GDM1 (cell line): ENCODE data around the gene CLSTN2.

Experiments used
- DNase-seq: peaks from one replicate; lab custom pipeline; 2025; lab: John Stamatoyannopoulos, UW

The CLSTN2 gene

GRCh38 chr3:140238646-140239314 is 303.8 kb downstream of the CLSTN2 start:
- no peak for DNase-seq

- DNase-seq, result no peak
Observed at GRCh38 chr3:140242818-140243276, 307.9 kb downstream of the CLSTN2 start.

- DNase-seq, result no peak
Observed at GRCh38 chr3:140243575-140243974, 308.6 kb downstream of the CLSTN2 start.

GRCh38 chr3:140244893-140245292 is 309.9 kb downstream of the CLSTN2 start:
- no peak for DNase-seq

DNA sequence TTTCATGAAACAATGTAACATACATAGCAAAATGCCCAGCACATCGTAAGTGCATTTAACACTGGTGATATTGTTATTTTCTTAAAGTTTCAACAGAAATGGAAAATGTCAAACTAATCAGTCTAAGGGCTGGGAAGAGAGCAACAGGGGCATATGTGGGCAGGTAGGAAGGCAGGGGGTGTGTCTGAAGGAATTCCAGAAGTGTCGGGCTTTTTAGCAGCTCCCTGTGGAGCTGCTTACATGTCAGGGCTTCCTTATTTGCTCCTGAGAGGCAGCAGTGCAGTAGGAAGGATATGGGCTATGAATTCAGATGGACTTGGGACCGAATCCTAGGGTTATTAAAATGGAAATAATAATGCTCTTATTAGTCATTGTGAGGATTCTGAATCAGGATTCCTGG is 311.6 kb downstream of the CLSTN2 start:
- DNase-seq, result no peak

DNA sequence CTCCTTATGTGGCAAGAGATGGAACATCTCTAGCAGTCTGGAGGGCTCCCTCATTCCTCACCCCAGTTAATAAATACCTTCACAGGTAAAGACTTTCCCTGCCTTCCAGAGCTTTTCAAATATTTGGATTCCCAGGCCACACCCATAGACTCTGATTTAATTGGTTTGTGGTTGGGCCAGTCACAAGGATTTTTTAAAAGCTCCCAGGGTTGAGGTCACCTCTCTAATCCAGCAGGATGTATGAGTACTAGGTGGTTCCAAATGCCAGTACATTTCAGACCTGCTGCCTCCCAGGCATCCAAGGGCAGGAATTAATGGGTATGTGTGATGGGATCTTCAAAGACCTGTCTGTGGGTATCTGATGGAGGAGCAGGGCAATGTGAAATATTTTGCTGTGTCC is 312.8 kb downstream of the CLSTN2 start:
- no peak for DNase-seq

DNA sequence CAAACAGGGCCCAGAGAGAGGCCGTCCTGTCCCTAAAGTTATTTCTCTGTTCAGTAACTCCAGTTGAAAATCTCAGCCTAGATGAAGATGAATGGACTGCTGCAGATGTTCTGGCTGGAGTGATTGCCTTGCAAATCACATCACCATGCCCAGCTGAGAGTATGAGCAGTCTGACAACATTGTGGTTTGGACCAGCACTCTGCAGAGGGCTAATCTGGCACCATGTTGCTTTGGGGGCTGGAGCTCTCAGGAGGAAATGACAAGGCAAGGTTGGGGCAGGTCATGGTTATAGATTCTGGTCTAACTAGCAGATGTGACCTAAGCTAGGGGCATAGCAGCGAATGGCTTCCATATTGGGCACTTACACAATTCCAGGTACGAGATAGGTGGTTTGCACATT is 314.2 kb downstream of the CLSTN2 start:
- no peak for DNase-seq

DNA sequence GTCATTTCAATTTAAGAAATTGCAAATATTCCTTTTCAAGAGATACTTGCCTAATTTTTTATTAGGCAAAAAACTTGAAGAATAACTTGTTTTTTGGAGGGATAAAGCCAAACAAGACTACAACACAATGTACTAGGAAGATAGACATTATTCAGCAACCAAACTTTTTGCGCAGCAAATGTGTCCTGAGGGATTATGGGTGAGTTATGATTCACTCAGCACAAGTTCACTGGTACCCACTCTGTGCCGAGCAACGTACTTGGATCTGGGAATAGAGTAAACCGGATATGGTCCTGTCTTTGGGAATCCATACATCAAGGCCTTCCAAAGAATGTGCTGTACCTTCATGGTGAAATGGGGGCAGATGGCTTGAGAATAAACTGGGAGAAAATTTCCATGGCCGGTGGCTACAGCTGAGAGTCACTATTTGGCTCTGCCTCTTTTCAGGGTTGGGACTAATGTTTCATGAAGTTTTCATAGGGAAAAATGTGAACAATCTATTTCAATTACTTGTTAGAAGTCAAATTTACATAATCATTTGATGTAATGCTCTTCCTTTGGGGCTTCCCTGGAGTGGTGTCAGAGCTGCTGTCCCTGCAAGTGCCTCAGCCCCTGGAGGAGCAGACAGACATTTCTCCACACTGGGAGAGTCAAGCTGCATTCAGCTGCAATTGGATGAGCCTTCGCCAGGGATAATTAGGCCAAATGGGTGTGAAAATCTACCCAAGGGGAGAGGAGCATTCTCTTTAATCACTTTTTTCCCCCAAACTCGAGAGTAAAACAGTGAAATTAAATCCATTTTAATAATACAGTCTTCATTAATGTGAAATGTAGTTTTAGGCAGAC is 315.2 kb downstream of the CLSTN2 start:
- no peak for DNase-seq

GRCh38 chr3:140250945-140251344 is 316.0 kb downstream of the CLSTN2 start:
- DNase-seq, result no peak

DNA sequence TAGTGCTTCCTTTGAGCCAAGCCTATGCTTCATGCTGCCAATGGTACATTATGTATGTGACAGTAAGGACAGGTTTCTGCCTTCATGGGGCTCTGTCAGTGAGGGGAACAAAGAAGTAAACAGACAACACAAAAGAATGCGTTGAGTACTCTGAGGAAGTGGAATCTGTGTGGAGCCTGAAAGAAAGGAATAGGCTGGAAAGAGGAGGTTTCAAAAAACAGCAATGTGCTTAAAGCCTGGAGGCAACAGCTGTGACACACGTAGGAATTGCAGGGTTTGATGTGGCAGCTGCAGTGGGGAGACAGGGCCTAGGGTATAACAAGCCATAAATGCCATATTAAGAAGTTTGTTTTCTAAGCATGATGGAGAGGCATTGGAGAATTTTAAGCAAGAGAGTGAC is 316.7 kb downstream of the CLSTN2 start:
- no peak for DNase-seq

DNA sequence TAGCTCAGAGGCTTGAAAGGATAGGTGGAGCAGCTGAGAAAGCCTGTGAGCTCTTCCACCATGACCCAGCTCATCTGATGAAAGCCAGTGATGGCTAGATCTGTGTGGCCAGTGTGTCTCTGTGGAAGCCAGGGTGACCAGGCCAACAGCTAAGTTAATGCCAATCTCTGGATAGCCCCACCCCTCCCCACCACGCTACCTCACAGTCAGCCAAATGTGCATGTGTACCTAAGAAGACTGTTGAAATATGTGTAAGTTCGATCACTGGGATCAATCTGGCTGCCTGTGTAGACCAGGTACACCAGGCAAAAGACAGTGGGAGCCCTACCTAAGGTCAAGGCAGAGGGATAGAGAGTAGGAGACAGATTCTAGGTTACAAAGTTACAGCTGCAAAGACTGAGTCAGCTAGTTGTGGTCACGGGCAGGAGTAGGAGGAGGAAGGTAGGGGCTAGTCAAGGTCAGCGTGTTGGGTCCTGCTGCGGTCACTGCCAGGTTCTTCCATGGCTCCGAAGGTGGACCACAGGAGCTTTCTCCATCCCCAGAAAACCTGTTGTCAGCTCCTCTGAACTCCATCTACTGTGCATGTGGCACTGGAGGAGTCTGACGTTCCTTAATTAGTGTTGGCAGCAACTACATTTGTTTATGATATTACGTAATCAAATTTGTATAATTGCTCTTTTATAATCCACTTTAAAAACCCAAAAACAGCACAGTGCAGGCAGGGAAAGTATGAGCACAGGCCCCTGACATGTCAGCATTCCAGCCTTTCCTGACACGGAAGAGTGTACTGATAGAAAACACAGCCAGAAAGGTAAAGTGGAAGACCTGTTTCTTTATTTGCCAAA is 318.0 kb downstream of the CLSTN2 start:
- no peak for DNase-seq

- no peak for DNase-seq
Observed at GRCh38 chr3:140258222-140258724, 323.3 kb downstream of the CLSTN2 start.

DNA sequence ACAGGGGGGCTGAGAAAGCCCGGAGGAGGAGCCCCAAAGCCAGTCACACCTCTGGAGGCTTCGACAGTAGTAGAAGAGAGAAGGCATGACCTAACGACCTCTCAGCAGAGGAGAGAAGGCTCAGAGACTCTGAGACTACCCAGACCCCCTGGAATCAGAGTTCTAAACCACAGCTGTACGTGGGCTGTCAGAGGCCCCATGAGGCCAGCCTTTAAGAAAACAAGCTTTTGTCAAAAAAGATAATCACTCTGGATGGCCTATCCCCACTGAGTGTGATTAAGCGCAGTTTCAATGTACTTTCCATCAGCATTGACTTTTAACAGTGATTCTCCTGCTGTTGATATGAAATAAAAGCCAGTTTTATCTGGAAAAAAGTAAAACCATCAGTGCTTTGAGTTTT is 330.3 kb downstream of the CLSTN2 start:
- no peak for DNase-seq

GRCh38 chr3:140268103-140268502 is 333.1 kb downstream of the CLSTN2 start:
- no peak for DNase-seq

DNA sequence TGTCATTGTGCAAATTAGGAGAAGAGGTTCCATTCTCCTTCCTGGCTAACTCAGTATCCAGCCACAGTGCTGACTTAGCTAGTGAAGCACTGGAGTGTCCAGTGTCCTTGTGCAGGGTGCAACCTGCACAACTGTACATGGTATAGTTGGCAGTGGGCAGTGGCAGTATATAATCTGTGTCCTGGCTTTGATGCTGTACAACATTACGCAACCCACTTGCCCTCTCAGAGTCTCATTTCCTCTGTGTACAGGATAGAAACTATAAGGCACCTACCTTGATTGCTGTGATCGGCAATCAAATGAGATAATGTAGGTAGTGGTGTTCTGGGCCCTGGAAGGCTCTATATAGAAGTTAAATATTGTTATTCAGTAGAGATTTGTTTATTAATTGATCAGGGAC is 333.6 kb downstream of the CLSTN2 start:
- DNase-seq, result no peak

DNA sequence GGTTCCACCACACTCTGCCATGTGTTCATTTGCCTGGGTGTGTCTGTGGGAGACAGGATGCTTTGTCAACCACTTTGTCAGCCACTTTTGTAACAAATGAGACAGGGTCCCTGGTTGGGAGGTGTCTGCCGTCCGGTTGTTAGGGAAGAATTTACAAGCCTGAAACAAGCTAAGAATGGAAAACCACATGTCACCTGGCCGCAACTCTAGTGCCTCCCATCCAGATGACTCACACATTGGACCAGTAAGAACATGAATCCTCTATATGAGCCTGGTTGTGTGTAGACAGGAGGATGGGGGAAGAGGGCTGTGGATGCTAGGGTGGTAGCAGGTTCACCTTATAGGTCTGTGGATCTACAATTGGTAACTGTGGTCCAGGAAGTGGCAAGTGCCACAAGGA is 335.3 kb downstream of the CLSTN2 start:
- no peak for DNase-seq

DNA sequence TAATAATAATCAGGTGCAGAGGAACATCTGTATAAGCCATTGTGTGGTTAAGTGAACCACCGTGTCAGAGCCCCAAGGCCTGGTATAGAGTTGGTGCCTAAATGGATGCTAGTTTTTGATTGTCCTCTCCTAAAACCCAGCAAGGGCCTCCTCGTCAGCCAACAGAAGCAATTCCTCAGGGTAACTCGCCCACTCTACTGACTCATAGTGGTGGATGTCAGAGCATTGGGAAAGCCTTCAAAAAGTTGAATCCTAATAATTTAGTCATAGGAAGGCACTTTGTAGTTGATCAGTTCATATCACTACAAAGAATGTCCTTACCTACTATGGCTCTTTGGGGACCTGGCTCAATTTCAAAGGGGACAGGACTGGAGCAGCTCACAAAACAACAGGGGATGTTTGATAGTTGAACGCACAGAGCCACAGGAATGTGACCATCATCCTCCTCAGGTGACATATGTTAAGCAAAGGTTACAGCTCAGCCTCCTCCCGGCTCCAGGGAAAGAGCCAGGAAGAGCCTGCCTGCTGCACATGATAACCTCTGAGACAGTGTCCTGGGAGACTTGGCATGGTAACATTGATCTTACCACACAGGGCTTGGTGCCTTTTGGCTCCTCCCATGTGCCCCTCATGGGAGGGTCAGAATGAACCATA is 338.7 kb downstream of the CLSTN2 start:
- no peak for DNase-seq

DNA sequence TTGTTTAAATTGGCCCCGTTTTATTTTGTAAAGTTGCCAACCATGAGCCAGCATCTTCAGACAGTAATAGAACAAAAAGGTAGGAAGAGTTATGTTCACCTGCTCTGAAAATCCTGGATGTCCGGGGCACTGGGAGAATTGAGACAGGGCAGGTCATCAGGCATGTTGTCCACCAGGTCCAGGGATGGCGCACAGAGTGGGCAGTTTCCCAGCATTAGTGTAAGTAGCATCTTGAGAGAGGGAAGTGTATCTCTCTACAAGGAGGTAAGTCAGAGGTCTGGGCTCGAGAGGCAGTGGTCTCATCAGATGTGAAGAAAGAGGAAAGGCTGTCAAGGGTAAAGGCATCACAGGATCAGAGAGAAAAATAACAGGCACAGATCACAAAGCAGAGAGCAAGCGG is 339.4 kb downstream of the CLSTN2 start:
- no peak for DNase-seq

DNA sequence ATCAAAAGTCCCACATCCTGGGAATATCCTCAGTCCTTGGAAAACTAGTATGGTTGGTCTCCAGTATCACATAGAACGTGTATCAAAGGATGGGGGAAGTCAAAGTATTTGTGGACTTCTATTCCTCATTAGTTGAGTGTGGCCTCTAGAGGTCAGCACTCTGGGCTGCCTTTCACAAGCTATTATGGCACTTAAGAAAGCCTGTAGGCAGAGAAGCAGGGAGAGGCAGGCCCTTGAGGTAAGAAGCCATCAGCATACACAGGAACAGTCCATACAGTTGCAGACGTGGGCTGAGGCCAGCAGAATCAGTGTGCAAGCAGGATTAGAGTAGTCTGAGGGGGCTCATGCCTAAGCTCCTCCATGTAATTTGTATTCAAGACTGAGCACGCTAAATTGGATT is 341.7 kb downstream of the CLSTN2 start:
- DNase-seq, result no peak

GRCh38 chr3:140277886-140278285 is 342.9 kb downstream of the CLSTN2 start:
- no peak for DNase-seq

DNA sequence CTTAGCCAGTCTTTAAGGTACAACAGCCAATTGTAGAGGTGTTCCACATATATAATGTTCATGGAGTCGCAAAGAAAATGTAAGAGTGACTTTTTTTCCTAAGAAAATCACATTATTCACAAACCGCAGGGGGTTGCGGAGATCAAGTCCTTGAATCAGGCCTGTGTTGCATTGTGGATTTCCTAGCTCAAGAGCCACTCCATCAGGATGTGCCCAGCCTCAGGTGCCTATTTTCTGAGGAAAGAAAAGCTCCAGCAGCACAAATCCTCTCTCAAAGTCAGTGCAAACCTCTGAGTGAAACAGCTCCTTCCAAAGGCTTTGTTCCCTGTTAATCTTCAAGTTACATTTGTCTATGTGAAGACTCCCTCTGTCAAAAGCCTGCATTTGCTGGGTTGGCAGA is 349.4 kb downstream of the CLSTN2 start:
- no peak for DNase-seq

GRCh38 chr3:140285380-140285779 is 350.4 kb downstream of the CLSTN2 start:
- no peak for DNase-seq
